Activated CD4-positive, alpha-beta T cell treated with anti-CD3 and anti-CD28 coated beads, Interleukin-2, amount 10 ng/mL, durations not matched to agents 7 days and 5 days (primary cell): ENCODE results near the gene VPS37B. TPM values are rescaled to one million over a fixed set of nuclear protein-coding genes. Genes with fewer than 3 reads are reported as not detected.
A peak's percentile ranks its signal among the peaks of the same experiment; 100 is the strongest.

Source experiments
- CTCF ChIA-PET: fragments of 350-600 bp; sonication (Branson Sonifier 250); formaldehyde crosslinking; loops from one replicate; lab custom pipeline; 2021; ENCODE audit warnings: antibody characterized with exemption; lab: Charles Lee
- POLR2A ChIA-PET: fragments of 350-600 bp; sonication (Branson Sonifier 250); formaldehyde crosslinking; loops from one replicate; lab custom pipeline; 2021; ENCODE audit warnings: antibody characterized with exemption; lab: Charles Lee
- DNase-seq: peaks from one replicate; pipeline ENCODE4 v3.0.0-alpha.2; 2020
- H3K27ac Mint-ChIP-seq: one replicate; pipeline ENCODE4 v1.8.0; 2021; ENCODE audit warnings: mild to moderate bottlenecking, moderate library complexity, mixed read lengths
- H3K27me3 Mint-ChIP-seq: one replicate; pipeline ENCODE4 v1.8.0; 2021; ENCODE audit warnings: mixed read lengths
- H3K36me3 Mint-ChIP-seq: one replicate; pipeline ENCODE4 v1.8.0; 2021; ENCODE audit warnings: low read depth, mixed read lengths
- H3K4me1 Mint-ChIP-seq: one replicate; pipeline ENCODE4 v1.8.0; 2021; ENCODE audit warnings: mixed read lengths
- H3K4me3 Mint-ChIP-seq: one replicate; pipeline ENCODE4 v1.8.0; 2021; ENCODE audit warnings: mild to moderate bottlenecking, moderate library complexity, mixed read lengths
- H3K9me3 Mint-ChIP-seq: one replicate; pipeline ENCODE4 v1.8.0; 2021; ENCODE audit warnings: mixed read lengths
- total RNA-seq, 2 experiments: library from RNA; stranded (reverse); gene quantifications; one replicate each; pipeline ENCODE4 v1.2.3, GENCODE V29; 2021

Gene VPS37B
- total RNA-seq, 2 experiments from 2014 or later = 23.0 to 23.7 TPM

GRCh38 chr12:122866950-122867607 is 28.8 kb downstream of the VPS37B start:
- Mint-ChIP-seq H3K27ac (peak overlapping the region; percentile 9), H3K9me3 (no peaks in the 10 kb centered on the region), H3K27me3 (no peaks in the 10 kb centered on the region), H3K4me1 (peaks cover 17% of the 10 kb centered on the region), H3K36me3 (peaks cover 50% of the 10 kb centered on the region), H3K4me3 (no peak overlapping the region)
- CTCF ChIA-PET = no interaction called here
- no peak for DNase-seq
- POLR2A ChIA-PET = no interaction called here

GRCh38 chr12:122866379-122866778 is 29.5 kb downstream of the VPS37B start:
- no peak overlapping the region for H3K27ac Mint-ChIP-seq
- ChIA-PET POLR2A (no interaction called here), CTCF (interaction anchor here (0.9 kb wide), 1 partner anchor 80 kb away, joined by 3 read pairs; no protein-coding TSS in a partner anchor)

GRCh38 chr12:122865268-122866231 is 30.4 kb downstream of the VPS37B start:
- no peak for DNase-seq
- ChIA-PET CTCF (interaction anchor here (0.9 to 2.6 kb wide), 5 partner anchors 11 to 84 kb away, joined by 3 to 8 read pairs (median 4); no protein-coding TSS in a partner anchor), POLR2A (no interaction called here)
- H3K4me1 Mint-ChIP-seq = peaks cover 2% of the 10 kb centered on the region
- H3K27ac Mint-ChIP-seq = no peak overlapping the region
- peaks cover 42% of the 10 kb centered on the region for H3K36me3 Mint-ChIP-seq
- H3K9me3 Mint-ChIP-seq = no peaks in the 10 kb centered on the region
- no peak overlapping the region for H3K4me3 Mint-ChIP-seq
- no peaks in the 10 kb centered on the region for H3K27me3 Mint-ChIP-seq

More at GRCh38 chr12:122866379-122866778, 29.5 kb downstream of the VPS37B start:
- Mint-ChIP-seq H3K4me1 (peaks cover 10% of the 10 kb centered on the region), H3K4me3 (no peak overlapping the region), H3K27me3 (no peaks in the 10 kb centered on the region), H3K9me3 (no peaks in the 10 kb centered on the region), H3K36me3 (peaks cover 45% of the 10 kb centered on the region)
- no peak for DNase-seq

GRCh38 chr12:122864894-122865253 is 31.1 kb downstream of the VPS37B start:
- Mint-ChIP-seq H3K4me3 (no peak overlapping the region), H3K4me1 (peaks cover 2% of the 10 kb centered on the region), H3K36me3 (peaks cover 36% of the 10 kb centered on the region), H3K27ac (no peak overlapping the region), H3K27me3 (no peaks in the 10 kb centered on the region), H3K9me3 (no peaks in the 10 kb centered on the region)
- DNase-seq = no peak
- ChIA-PET CTCF (interaction anchor here (0.9 to 2.6 kb wide), 4 partner anchors 12 to 84 kb away, joined by 3 to 8 read pairs (median 5); no protein-coding TSS in a partner anchor), POLR2A (interaction anchor here (0.5 kb wide), 1 partner anchor 55 kb away, joined by 3 read pairs; no protein-coding TSS in a partner anchor)

- DNase-seq = no peak
- Mint-ChIP-seq H3K9me3 (no peaks in the 10 kb centered on the region), H3K27ac (no peak overlapping the region), H3K4me1 (peaks cover 2% of the 10 kb centered on the region), H3K27me3 (no peaks in the 10 kb centered on the region), H3K4me3 (no peak overlapping the region), H3K36me3 (peaks cover 20% of the 10 kb centered on the region)
- ChIA-PET POLR2A (no interaction called here), CTCF (interaction anchor here (0.6 to 2.6 kb wide), 5 partner anchors 9 to 86 kb away, joined by 3 to 8 read pairs (median 6); no protein-coding TSS in a partner anchor)
These were observed 32.8 kb downstream of the VPS37B start for GRCh38 chr12:122862872-122863701.

GRCh38 chr12:122862110-122862634 is 33.8 kb downstream of the VPS37B start:
- Mint-ChIP-seq H3K4me3 (no peak overlapping the region), H3K9me3 (no peaks in the 10 kb centered on the region), H3K36me3 (peaks cover 17% of the 10 kb centered on the region), H3K27ac (no peak overlapping the region), H3K4me1 (peaks cover 2% of the 10 kb centered on the region), H3K27me3 (no peaks in the 10 kb centered on the region)
- ChIA-PET CTCF (interaction anchor here (0.6 to 6.5 kb wide), 8 partner anchors 10 to 376 kb away, joined by 3 to 53 read pairs (median 4); no protein-coding TSS in a partner anchor), POLR2A (no interaction called here)
- no peak for DNase-seq

- Mint-ChIP-seq H3K4me1 (no peaks in the 10 kb centered on the region), H3K9me3 (no peaks in the 10 kb centered on the region), H3K27ac (no peak overlapping the region), H3K4me3 (no peak overlapping the region), H3K27me3 (no peaks in the 10 kb centered on the region), H3K36me3 (peaks cover 13% of the 10 kb centered on the region)
- no peak for DNase-seq
- ChIA-PET CTCF (interaction anchor here (0.6 to 6.5 kb wide), 14 partner anchors 10 to 723 kb away, joined by 3 to 53 read pairs (median 4); partner anchors contain the start of gene TMED2), POLR2A (no interaction called here)
These were observed 34.3 kb downstream of the VPS37B start for GRCh38 chr12:122861587-122861970.

- no peak for DNase-seq
- ChIA-PET POLR2A (no interaction called here), CTCF (interaction anchor here (0.6 to 6.5 kb wide), 21 partner anchors 9 to 723 kb away, joined by 3 to 53 read pairs (median 4); partner anchors contain the start of gene TMED2)
- H3K9me3 Mint-ChIP-seq = no peaks in the 10 kb centered on the region
- peaks cover 9% of the 10 kb centered on the region for H3K36me3 Mint-ChIP-seq
- no peak overlapping the region for H3K27ac Mint-ChIP-seq
- no peaks in the 10 kb centered on the region for H3K27me3 Mint-ChIP-seq
- H3K4me1 Mint-ChIP-seq = no peaks in the 10 kb centered on the region
- H3K4me3 Mint-ChIP-seq = no peak overlapping the region
These were observed 34.9 kb downstream of the VPS37B start for GRCh38 chr12:122860854-122861586.

- Mint-ChIP-seq H3K9me3 (no peaks in the 10 kb centered on the region), H3K27ac (no peak overlapping the region), H3K36me3 (peaks cover 7% of the 10 kb centered on the region), H3K27me3 (no peaks in the 10 kb centered on the region), H3K4me1 (no peaks in the 10 kb centered on the region), H3K4me3 (no peak overlapping the region)
- ChIA-PET CTCF (interaction anchor here (0.6 to 6.5 kb wide), 22 partner anchors 10 to 724 kb away, joined by 3 to 53 read pairs (median 4); partner anchors contain the start of gene TMED2), POLR2A (no interaction called here)
- DNase-seq = peak; percentile 85
These were observed 35.7 kb downstream of the VPS37B start for GRCh38 chr12:122860040-122860853.

GRCh38 chr12:122859303-122860039 is 36.5 kb downstream of the VPS37B start:
- CTCF ChIA-PET = interaction anchor here (0.7 to 6.5 kb wide), 7 partner anchors 12 to 373 kb away, joined by 3 to 53 read pairs (median 3); no protein-coding TSS in a partner anchor
- H3K27me3 Mint-ChIP-seq = no peaks in the 10 kb centered on the region

More at GRCh38 chr12:122859303-122860039, 36.5 kb downstream of the VPS37B start:
- no peak for DNase-seq
- POLR2A ChIA-PET = no interaction called here
- H3K9me3 Mint-ChIP-seq = no peaks in the 10 kb centered on the region
- no peaks in the 10 kb centered on the region for H3K4me1 Mint-ChIP-seq
- peak overlapping the region; percentile 54 for H3K27ac Mint-ChIP-seq
- peaks cover 2% of the 10 kb centered on the region for H3K36me3 Mint-ChIP-seq
- no peak overlapping the region for H3K4me3 Mint-ChIP-seq
